ENCODE data around the gene NLRP2B.

DNA sequence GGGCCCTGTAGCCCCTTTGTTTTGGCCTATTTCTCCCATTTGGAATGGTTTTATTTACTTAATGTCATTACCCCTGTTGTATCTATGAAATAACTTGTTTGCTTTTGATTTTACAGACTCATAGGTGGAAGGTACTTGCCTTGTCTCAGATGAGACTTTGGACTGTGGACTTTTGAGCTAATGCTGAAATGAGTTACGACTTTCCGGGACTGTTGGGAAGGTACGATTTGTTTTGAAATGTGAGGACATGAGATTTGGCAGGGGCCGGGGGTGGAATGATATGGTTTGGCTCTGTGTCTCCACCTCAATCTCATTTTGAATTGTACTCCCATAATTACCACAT lies 39.4 kb downstream of the NLRP2B start:
- TF ChIP-seq, protein P1, sequence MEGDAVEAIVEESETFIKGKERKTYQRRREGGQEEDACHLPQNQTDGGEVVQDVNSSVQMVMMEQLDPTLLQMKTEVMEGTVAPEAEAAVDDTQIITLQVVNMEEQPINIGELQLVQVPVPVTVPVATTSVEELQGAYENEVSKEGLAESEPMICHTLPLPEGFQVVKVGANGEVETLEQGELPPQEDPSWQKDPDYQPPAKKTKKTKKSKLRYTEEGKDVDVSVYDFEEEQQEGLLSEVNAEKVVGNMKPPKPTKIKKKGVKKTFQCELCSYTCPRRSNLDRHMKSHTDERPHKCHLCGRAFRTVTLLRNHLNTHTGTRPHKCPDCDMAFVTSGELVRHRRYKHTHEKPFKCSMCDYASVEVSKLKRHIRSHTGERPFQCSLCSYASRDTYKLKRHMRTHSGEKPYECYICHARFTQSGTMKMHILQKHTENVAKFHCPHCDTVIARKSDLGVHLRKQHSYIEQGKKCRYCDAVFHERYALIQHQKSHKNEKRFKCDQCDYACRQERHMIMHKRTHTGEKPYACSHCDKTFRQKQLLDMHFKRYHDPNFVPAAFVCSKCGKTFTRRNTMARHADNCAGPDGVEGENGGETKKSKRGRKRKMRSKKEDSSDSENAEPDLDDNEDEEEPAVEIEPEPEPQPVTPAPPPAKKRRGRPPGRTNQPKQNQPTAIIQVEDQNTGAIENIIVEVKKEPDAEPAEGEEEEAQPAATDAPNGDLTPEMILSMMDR (IDR thresholded peaks at IDR 0.05): no peak
- TF ChIP-seq POLR2AphosphoS5 (IDR thresholded peaks at IDR 0.05): no peak

All from transverse colon (tissue), 4 donors.